HG02763 (cell line): ENCODE data around the gene FBXL17.

ENCODE experiments used
- ATAC-seq: cut with Tn5 transposase; IDR thresholded peaks from one replicate; pipeline ENCODE4 v1.9.1; 2021; ENCODE audit warnings: mild to moderate bottlenecking, moderate library complexity; ENCODE audit not compliant: unreplicated experiment

The FBXL17 gene

DNA sequence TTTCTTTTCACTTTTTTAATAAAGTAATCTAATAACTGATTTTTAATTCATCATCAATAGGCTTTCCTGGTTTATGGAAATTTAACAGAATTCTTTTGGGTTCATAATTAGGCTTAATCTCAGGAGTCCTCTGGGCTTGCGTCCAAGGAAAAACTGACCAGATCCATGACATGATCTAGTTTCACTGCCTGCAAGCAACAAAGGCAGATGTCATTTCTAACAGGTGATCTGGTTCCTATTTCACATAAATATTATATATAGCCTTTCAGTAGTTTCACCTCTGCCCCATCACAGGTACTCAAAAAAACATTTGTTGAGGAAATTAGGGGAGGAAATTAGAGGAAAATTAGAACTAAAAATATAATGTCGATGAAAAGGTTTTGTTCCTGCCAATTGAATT lies 126.4 kb downstream of the FBXL17 start:
- no peak for ATAC-seq

- ATAC-seq = no peak
These were observed 130.5 kb downstream of the FBXL17 start for GRCh38 chr5:108251350-108251749.

DNA sequence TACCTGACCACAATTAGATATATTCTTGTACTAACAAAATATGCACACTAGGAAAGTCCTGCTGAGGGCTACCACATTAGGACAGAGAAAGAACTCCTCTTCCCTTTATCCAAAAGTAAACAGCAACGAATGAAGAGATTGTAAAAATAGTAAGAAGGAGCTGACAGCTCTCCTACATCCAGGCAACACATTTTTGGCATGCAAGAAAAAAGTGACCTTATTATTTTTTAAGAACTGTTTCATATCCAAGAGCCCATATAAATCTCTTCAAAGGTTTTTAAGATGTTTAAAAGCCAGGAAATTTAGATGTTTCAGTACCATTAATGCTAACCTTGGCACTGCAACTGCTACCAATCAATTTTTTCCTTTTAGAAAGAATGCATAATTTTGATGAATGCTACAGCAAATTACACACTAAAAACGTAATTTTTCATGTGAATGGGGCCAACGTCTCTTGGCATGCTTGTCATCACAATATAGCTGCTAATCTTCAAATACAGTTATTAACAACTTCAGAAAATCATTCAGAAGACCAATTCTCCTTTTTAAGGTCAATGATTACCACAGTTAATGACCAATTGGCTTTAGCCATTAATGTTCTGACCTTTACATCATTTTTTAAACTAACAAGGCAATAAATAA lies 132.0 kb downstream of the FBXL17 start:
- no peak for ATAC-seq

DNA sequence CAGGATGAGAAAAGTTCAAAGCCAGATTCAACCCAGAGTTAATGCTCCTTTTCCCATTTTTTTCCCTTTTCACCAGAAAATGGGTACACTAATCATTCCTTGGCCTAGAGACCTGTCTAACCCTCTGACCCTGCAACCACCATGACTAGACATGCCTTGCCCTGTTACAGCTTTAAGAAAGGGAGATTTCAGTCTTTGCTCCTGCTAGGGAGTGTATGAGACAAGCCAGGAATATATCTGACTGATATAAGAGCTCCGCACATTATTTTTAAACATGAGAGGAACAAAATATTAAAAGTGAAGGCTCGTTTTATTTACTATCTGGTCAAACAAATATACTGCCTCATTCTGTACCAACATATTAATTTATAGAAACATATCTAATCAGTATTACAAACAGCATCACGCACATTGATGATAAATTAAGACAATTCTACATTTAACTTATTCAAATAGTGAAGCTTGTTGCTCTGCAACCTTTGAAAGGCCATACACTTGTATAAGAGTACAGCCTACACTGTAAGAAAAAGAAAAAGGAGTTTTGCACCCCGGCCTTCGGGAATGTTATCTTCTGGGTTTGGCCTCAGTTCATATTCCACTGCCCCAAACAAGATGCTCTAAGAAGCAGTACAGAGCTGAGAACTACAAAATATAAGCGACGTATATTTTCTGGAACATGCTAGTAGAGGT lies 132.7 kb downstream of the FBXL17 start:
- no peak for ATAC-seq

DNA sequence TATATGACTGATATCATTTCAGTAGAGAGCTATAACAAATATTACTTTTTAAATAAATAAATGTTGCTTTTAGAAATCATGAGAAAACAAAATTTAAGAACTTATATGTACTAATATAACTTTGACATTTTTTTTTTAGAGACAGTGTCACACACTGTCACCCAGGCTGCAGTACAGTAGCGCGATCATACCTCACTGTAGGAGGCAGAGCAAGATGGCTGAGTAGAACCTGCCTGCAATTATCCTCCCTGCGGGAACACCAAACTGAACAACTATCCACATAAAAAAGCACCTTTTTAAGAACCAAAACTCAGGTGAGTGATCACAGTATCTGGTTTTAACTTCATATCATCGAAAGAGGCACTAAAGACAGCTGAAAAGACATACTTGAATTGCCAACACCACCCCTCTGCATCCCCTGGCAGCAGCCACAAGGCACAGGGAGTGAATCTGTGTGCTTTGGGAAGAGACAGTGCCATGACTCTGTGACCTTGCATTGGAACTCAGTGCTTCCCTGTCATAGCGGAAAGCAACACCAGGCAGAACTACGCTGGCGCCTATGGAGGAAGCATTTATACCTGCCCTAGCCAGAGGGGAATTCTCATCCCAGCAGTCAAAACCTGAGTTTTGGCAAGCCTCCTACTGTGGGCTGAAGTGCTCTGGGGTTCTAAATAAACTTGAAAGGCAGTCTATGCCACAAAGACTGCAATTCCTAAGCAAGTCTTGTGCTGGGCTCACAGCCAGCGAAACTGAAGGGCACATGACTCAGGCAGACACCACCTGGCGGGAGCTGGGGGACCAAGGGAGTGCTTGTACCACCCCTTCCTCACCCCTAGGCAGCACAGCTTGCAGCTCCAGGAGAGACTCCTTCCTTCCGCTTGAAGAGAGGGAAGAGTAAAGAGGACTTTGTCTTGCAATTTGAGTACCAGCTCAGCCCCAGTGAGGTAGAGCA lies 142.7 kb downstream of the FBXL17 start:
- no peak for ATAC-seq

- no peak for ATAC-seq
These were observed 143.4 kb downstream of the FBXL17 start for GRCh38 chr5:108238461-108238860.

GRCh38 chr5:108233617-108234155 lies 148.2 kb downstream of the FBXL17 start:
- no peak for ATAC-seq

DNA sequence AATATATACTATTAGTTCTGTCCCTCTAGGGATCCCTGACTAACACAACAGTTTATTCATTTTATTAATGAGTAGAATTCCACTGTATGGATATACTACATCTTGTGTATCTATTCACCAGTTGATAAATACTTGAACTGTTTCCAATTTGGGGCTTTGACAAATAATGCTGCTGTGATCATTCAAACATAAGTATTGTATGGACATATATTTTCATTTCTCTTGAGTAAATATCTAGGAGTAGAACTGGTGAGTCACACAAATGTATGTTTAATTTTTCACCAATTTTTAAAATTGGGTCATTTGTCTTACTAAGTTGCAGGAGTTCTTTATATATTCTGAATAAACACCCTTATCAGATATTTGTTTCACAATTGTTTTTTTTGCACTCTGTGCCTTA lies 149.1 kb downstream of the FBXL17 start:
- ATAC-seq = no peak

DNA sequence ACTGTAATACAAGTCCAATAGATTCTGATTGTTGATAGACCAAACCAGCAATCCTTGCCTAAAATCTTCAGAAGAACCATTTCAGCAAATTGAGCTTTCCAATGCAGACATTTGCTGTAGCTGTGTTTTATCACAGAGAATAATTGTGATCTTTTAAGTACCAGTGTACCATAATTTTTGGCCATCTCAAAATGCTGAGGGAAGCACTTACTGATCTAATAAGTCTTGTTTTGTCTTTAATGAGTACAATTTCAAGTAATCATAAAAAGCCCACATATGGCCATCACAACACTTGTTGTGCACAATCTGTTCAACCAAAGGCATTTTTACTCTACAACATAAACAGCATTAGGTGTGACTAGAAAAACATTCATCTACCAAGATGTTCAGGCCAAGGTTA lies 159.9 kb downstream of the FBXL17 start:
- no peak for ATAC-seq

- ATAC-seq = no peak
These were observed 161.1 kb downstream of the FBXL17 start for GRCh38 chr5:108220834-108221233.

DNA sequence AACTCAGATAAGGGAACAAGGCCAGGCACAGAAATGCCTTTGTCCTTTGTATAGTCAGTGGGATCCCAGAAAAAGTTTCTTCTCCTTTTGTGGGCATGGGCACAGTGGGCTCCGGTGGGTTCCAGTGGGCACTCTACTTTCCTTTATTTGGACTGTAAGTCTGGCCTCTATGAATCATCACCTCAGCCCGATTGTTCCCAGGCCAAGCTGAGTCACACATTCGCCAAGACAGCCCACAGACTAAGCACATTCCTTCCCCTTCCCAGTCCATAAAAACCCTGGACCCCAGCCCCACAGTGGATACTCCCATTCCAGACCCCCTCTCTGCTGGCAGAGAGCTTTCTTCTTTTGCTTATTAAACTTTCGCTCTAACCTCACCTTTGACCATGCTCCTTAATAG lies 165.0 kb downstream of the FBXL17 start:
- no peak for ATAC-seq

DNA sequence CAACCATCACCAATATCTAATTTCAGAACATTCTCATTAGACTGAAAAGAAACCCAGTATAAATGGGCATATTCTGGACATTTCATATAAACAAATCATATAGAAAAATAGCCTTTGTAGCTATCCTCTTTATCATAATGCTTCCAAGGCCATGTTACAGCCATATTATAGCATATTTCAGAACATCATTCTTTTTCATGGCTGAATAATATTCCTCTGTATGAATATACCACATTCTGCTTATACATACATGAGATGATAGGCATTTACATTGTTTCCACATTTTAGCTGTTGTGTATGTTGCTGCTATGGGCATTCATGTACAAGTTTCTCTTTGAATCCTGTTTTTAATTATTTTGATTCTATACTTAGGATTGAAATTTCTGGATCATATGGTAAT lies 167.0 kb downstream of the FBXL17 start:
- ATAC-seq = no peak

- no peak for ATAC-seq
These were observed 169.0 kb downstream of the FBXL17 start for GRCh38 chr5:108212775-108213346.

DNA sequence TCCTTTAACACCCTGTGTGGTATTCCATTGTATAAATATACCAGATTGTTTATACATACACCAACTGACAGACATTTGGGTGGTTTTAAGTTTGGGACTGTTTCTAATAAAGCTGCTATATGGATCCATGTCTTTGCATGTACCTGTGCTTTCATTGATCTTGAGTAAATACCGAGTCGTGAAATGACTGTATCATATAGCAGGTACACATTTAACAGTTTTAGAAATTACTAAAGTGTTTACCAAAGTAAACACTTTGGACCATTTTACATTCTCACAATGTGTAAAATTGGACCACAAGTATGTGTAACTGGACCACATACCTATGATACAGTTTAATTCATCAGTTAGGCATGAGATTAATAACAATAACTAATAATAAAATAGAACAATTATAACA lies 175.2 kb downstream of the FBXL17 start:
- no peak for ATAC-seq

DNA sequence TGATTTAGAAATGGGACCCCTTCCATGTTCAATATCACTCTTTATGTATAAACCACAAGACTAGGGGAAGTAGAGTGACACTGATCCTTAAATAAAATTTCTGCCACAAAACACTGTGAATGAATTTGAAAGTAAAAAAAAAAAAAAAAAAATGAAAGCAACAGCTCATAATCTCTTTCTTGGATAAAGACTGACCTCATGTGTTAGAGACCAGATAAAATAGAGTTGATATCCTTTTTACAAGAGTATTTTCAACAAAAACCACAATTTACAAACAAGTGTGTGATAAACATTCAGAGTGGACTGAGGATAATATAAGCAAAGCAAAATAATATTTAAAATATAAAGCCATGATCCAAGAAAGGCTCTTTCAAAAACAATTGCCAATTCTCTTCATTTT lies 180.2 kb downstream of the FBXL17 start:
- no peak for ATAC-seq

GRCh38 chr5:108196276-108196675 lies 185.6 kb downstream of the FBXL17 start:
- ATAC-seq = no peak

DNA sequence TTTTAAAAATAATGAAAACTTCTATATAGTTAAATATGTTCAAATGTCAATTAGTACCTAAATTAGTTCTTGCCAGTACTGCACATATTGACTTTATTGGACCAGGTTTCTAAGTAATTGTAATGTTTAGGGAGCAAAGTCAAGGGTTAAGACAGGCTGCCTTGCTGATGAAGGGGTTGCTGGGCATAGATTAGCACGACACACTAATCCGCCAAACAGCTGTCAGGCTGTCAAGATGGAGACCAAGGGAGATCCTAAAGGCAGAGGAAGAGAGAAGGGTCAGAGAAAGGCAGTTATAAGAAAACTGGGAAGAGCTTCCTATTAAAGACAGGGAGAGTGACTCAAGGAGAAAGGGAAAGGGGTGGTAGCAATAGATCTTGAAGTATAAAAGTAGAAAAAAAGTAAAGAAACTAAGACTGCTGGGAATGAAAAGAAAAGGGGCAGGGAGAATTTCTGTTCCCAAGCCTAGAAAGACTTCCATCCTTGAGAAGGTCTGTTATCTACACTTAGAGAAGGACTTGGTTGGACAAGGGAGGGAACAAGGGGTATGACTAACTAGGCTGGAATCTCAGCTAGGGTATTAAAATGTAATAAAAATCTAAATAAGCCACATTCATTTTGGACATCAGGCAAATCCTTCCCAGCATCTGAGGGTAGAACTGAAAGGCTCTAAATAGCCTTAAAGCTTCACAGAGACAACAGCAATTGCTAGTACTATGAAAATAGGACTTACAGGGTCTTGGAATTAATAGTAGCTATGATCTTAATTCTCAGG lies 188.7 kb downstream of the FBXL17 start:
- ATAC-seq = no peak

GRCh38 chr5:108184940-108185339 lies 197.0 kb downstream of the FBXL17 start:
- no peak for ATAC-seq

GRCh38 chr5:108181975-108182374 lies 199.9 kb downstream of the FBXL17 start:
- no peak for ATAC-seq

DNA sequence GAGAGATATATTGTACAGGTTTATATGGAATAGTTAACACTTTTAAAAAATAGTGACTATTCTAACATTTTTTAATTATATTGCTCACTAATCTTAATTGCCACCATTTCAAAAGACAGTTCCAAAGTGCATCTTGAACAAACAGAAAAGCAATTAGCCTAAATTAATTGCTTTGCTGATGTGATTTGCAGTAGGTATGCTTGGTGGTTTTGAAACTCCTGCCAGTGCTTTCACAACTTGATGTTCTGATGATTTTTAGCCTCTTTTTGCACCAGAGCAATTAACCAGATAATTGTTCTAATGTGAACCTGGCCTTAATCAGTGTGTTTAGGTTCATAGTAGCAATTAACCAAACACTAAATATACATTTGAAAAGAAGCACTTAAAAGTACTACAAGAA lies 207.6 kb downstream of the FBXL17 start:
- ATAC-seq = no peak
